ENCODE results near the gene SNRPE.

SNRPE gene

GRCh38 chr1:203888807-203889251 lies 27.4 kb downstream of the SNRPE start:
- Histone ChIP-seq H3K4me1 (ENCODE audit: control insufficient read depth, insufficient read depth, low read length) (peaks cover 18% of the 10 kb centered on the region), H3K27me3 (ENCODE audit: control insufficient read depth, insufficient read depth, low read length) (no peaks in the 10 kb centered on the region), H3K9me3 (replicated peaks; ENCODE audit: low read length) (no peaks in the 10 kb centered on the region), H3K4me3 (ENCODE audit: low read length) (peak overlapping the region; percentile 44), H3K4me2 (ENCODE audit: low read length) (peak overlapping the region; percentile 74), H3K9ac (ENCODE audit: low read depth, low read length) (peak overlapping the region; percentile 77), H3K36me3 (ENCODE audit: insufficient read depth, low read length) (no peaks in the 10 kb centered on the region)

- Histone ChIP-seq H3K4me3 (ENCODE audit: low read length) (no peak overlapping the region), H3K4me2 (ENCODE audit: low read length) (no peak overlapping the region), H3K27me3 (ENCODE audit: control insufficient read depth, insufficient read depth, low read length) (no peaks in the 10 kb centered on the region), H3K9ac (ENCODE audit: low read depth, low read length) (no peak overlapping the region), H3K36me3 (ENCODE audit: insufficient read depth, low read length) (no peaks in the 10 kb centered on the region), H3K4me1 (ENCODE audit: control insufficient read depth, insufficient read depth, low read length) (peaks cover 18% of the 10 kb centered on the region), H3K9me3 (replicated peaks; ENCODE audit: low read length) (peaks cover 5% of the 10 kb centered on the region)
Measured at GRCh38 chr1:203891950-203892349, 30.6 kb downstream of the SNRPE start.

GRCh38 chr1:203898458-203899352 lies 37.3 kb downstream of the SNRPE start:
- no peak overlapping the region for H3K4me3 ChIP-seq (ENCODE audit: low read length)
- H3K4me1 ChIP-seq (ENCODE audit: control insufficient read depth, insufficient read depth, low read length) = no peaks in the 10 kb centered on the region
- peaks cover 5% of the 10 kb centered on the region for H3K9me3 ChIP-seq (replicated peaks; ENCODE audit: low read length)
- no peak overlapping the region for H3K4me2 ChIP-seq (ENCODE audit: low read length)
- H3K27me3 ChIP-seq (ENCODE audit: control insufficient read depth, insufficient read depth, low read length) = no peaks in the 10 kb centered on the region
- H3K36me3 ChIP-seq (ENCODE audit: insufficient read depth, low read length) = no peaks in the 10 kb centered on the region
- no peak overlapping the region for H3K9ac ChIP-seq (ENCODE audit: low read depth, low read length)

GRCh38 chr1:203899353-203899716 lies 37.9 kb downstream of the SNRPE start:
- Histone ChIP-seq H3K36me3 (ENCODE audit: insufficient read depth, low read length) (no peaks in the 10 kb centered on the region), H3K9ac (ENCODE audit: low read depth, low read length) (no peak overlapping the region), H3K4me3 (ENCODE audit: low read length) (no peak overlapping the region), H3K27me3 (ENCODE audit: control insufficient read depth, insufficient read depth, low read length) (no peaks in the 10 kb centered on the region), H3K4me1 (ENCODE audit: control insufficient read depth, insufficient read depth, low read length) (no peaks in the 10 kb centered on the region), H3K9me3 (replicated peaks; ENCODE audit: low read length) (peaks cover 5% of the 10 kb centered on the region), H3K4me2 (ENCODE audit: low read length) (no peak overlapping the region)

GRCh38 chr1:203899869-203900714 lies 38.7 kb downstream of the SNRPE start:
- Histone ChIP-seq H3K4me2 (ENCODE audit: low read length) (no peak overlapping the region), H3K9me3 (replicated peaks; ENCODE audit: low read length) (no peaks in the 10 kb centered on the region), H3K4me1 (ENCODE audit: control insufficient read depth, insufficient read depth, low read length) (no peaks in the 10 kb centered on the region), H3K27me3 (ENCODE audit: control insufficient read depth, insufficient read depth, low read length) (no peaks in the 10 kb centered on the region), H3K9ac (ENCODE audit: low read depth, low read length) (no peak overlapping the region), H3K4me3 (ENCODE audit: low read length) (no peak overlapping the region), H3K36me3 (ENCODE audit: insufficient read depth, low read length) (no peaks in the 10 kb centered on the region)

- H3K4me1 ChIP-seq (ENCODE audit: control insufficient read depth, insufficient read depth, low read length) = peaks cover 8% of the 10 kb centered on the region
- no peak overlapping the region for H3K4me3 ChIP-seq (ENCODE audit: low read length)
- H3K36me3 ChIP-seq (ENCODE audit: insufficient read depth, low read length) = no peaks in the 10 kb centered on the region
- H3K4me2 ChIP-seq (ENCODE audit: low read length) = no peak overlapping the region
- H3K9ac ChIP-seq (ENCODE audit: low read depth, low read length) = no peak overlapping the region
- H3K27me3 ChIP-seq (ENCODE audit: control insufficient read depth, insufficient read depth, low read length) = no peaks in the 10 kb centered on the region
- H3K9me3 ChIP-seq (replicated peaks; ENCODE audit: low read length) = no peaks in the 10 kb centered on the region
Measured at GRCh38 chr1:203901581-203901980, 40.2 kb downstream of the SNRPE start.

GRCh38 chr1:203905275-203905674 lies 43.9 kb downstream of the SNRPE start:
- H3K9ac ChIP-seq (ENCODE audit: low read depth, low read length) = no peak overlapping the region
- H3K4me1 ChIP-seq (ENCODE audit: control insufficient read depth, insufficient read depth, low read length) = peaks cover 20% of the 10 kb centered on the region
- no peaks in the 10 kb centered on the region for H3K36me3 ChIP-seq (ENCODE audit: insufficient read depth, low read length)
- no peaks in the 10 kb centered on the region for H3K9me3 ChIP-seq (replicated peaks; ENCODE audit: low read length)
- no peak overlapping the region for H3K4me2 ChIP-seq (ENCODE audit: low read length)
- H3K4me3 ChIP-seq (ENCODE audit: low read length) = no peak overlapping the region
- H3K27me3 ChIP-seq (ENCODE audit: control insufficient read depth, insufficient read depth, low read length) = no peaks in the 10 kb centered on the region

GRCh38 chr1:203906932-203907331 lies 45.5 kb downstream of the SNRPE start:
- peaks cover 20% of the 10 kb centered on the region for H3K4me1 ChIP-seq (ENCODE audit: control insufficient read depth, insufficient read depth, low read length)
- peak overlapping the region; percentile 55 for H3K4me2 ChIP-seq (ENCODE audit: low read length)
- no peaks in the 10 kb centered on the region for H3K36me3 ChIP-seq (ENCODE audit: insufficient read depth, low read length)
- H3K9ac ChIP-seq (ENCODE audit: low read depth, low read length) = peak overlapping the region; percentile 20
- H3K4me3 ChIP-seq (ENCODE audit: low read length) = no peak overlapping the region
- no peaks in the 10 kb centered on the region for H3K27me3 ChIP-seq (ENCODE audit: control insufficient read depth, insufficient read depth, low read length)
- H3K9me3 ChIP-seq (replicated peaks; ENCODE audit: low read length) = no peaks in the 10 kb centered on the region

- no peak overlapping the region for H3K9ac ChIP-seq (ENCODE audit: low read depth, low read length)
- H3K36me3 ChIP-seq (ENCODE audit: insufficient read depth, low read length) = no peaks in the 10 kb centered on the region
- H3K27me3 ChIP-seq (ENCODE audit: control insufficient read depth, insufficient read depth, low read length) = no peaks in the 10 kb centered on the region
- no peak overlapping the region for H3K4me2 ChIP-seq (ENCODE audit: low read length)
- no peak overlapping the region for H3K4me3 ChIP-seq (ENCODE audit: low read length)
- peaks cover 20% of the 10 kb centered on the region for H3K4me1 ChIP-seq (ENCODE audit: control insufficient read depth, insufficient read depth, low read length)
- H3K9me3 ChIP-seq (replicated peaks; ENCODE audit: low read length) = no peaks in the 10 kb centered on the region
Measured at GRCh38 chr1:203907901-203908300, 46.5 kb downstream of the SNRPE start.

GRCh38 chr1:203911806-203912205 lies 50.4 kb downstream of the SNRPE start:
- no peak overlapping the region for H3K4me3 ChIP-seq (ENCODE audit: low read length)
- no peaks in the 10 kb centered on the region for H3K9me3 ChIP-seq (replicated peaks; ENCODE audit: low read length)
- H3K36me3 ChIP-seq (ENCODE audit: insufficient read depth, low read length) = no peaks in the 10 kb centered on the region
- peaks cover 19% of the 10 kb centered on the region for H3K4me1 ChIP-seq (ENCODE audit: control insufficient read depth, insufficient read depth, low read length)
- H3K4me2 ChIP-seq (ENCODE audit: low read length) = no peak overlapping the region
- H3K9ac ChIP-seq (ENCODE audit: low read depth, low read length) = no peak overlapping the region
- no peaks in the 10 kb centered on the region for H3K27me3 ChIP-seq (ENCODE audit: control insufficient read depth, insufficient read depth, low read length)

GRCh38 chr1:203913073-203913521 lies 51.7 kb downstream of the SNRPE start:
- no peaks in the 10 kb centered on the region for H3K27me3 ChIP-seq (ENCODE audit: control insufficient read depth, insufficient read depth, low read length)
- no peak overlapping the region for H3K4me2 ChIP-seq (ENCODE audit: low read length)
- H3K4me3 ChIP-seq (ENCODE audit: low read length) = no peak overlapping the region
- no peaks in the 10 kb centered on the region for H3K36me3 ChIP-seq (ENCODE audit: insufficient read depth, low read length)
- no peak overlapping the region for H3K9ac ChIP-seq (ENCODE audit: low read depth, low read length)
- no peaks in the 10 kb centered on the region for H3K9me3 ChIP-seq (replicated peaks; ENCODE audit: low read length)
- peaks cover 9% of the 10 kb centered on the region for H3K4me1 ChIP-seq (ENCODE audit: control insufficient read depth, insufficient read depth, low read length)

Measured in skeletal muscle satellite cell (primary cell).